ENCODE results near the gene SOX6.

The SOX6 gene

GRCh38 chr11:16364254-16364653 lies 7.9 kb upstream of the SOX6 start:
- no peak for DNase-seq

GRCh38 chr11:16363706-16364105 lies 7.4 kb upstream of the SOX6 start:
- DNase-seq = no peak

DNA sequence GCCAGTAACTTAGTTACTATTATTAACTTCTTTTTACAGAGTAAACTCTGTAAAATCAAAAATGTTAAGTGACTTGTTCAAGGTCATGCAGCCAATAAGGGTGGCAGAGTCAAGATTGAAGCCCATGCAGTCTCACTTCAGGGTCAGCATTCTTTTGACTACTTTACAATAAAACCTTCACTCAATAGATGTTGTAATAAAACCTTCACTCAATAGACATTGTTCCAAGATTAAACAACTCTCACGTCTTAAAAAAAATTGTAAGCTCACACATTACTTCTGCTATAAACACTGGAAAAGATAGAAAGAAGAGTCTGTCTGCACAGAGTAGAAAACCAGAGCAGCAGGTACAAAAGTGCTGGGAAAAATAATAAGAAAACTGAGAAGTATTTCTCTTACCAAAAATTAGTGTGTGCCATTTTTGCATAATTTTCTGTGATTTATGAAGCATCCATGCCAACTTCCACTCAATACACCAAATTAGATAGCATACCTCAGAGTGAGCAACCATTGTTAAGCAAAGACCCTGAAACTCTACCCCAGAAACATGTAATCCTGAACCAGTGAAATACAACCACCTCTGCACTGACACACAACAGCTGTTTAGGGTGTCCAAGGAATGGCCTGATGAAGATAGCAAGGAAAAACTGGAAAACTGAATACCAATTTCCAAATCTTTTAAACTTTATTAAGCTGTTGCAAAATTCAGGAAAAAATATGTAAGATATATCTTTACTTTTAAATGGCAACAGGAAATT lies 4.9 kb upstream of the SOX6 start:
- DNase-seq = no peak

DNA sequence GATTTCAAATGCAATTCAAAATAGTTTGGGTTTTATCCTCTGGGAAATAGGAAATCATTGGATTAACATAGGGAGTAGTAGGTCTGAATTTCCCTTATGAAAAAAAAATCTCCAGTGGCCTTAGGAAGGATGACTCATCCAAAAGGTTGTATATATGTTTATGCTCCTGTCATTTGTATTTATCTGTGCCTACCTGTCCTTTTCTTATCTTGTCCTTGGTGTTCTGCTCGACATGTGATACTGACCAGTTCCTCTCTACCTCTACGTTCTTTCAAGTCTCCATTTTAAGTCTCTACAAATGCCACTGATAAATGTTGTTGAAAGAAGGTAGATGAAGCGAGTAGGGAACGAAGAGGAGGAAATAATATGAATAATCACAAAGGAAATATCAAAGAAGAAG lies 3.0 kb upstream of the SOX6 start:
- no peak for DNase-seq

DNA sequence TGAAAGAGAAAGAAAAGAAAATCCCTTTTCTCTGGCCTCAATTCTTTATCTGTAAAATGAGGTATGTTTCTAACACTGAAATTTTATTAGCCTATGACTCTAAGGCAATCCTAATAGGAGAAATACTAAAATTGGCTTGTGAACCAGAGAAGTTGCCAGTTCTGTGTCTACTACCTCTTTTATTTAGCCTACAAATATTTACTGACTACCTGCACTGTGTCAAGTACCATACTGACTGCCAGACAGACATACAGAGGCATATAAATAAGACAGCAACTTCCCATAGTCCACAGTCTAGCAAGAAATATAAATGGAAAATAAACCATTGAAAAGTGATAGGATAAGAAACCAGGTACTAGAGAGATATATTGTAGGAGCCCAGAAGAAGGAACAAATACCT lies 2.4 kb upstream of the SOX6 start:
- no peak for DNase-seq

DNA sequence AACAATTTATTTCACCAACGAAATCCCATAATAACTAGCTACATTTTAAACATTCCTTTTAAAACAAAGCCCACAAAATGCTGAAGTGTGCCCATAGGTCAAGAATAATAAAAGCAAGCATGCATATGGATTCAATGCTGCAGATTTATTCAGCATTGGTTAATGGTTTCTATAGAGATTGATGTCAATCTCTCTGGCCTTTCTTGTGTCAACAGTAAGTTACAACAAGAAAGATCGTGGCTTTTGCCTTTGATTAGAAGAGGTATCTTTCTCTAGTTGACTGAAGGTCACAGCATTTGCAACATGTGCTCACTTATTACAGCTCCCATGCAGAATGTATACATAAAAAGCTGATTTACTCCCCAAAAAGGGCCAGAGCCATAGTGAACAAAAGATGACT lies 1.4 kb upstream of the SOX6 start:
- DNase-seq = no peak

DNA sequence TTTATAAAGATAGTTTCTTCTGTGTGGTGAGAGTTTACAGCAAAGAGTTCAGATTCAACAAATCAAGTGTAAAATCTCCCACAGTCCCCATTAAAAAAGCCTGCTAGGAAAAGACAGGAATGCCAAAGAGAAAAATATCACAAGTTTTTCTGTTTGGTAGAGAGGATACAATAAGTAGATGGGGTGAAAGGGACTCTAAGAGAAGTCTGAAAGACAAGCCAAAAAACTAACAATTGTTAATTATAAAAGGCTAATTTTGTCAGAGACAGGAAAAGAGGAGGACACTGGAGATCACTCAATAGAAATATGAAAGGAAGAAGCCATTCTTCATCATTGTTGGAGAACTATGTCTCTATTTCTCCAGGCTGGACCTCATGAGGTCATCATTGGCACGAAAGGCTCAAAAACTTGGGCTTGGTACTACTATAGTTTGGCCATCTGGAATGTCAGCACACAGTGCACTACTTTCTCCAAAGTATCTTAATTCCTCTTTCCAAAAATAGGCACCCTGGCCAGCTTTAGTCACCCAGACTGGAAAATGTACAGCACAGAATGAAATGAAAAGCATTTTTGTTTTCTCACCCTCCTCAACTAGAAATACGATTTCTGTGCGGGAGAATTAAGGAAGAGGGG lies 531 bp upstream of the SOX6 start:
- no peak for DNase-seq

DNA sequence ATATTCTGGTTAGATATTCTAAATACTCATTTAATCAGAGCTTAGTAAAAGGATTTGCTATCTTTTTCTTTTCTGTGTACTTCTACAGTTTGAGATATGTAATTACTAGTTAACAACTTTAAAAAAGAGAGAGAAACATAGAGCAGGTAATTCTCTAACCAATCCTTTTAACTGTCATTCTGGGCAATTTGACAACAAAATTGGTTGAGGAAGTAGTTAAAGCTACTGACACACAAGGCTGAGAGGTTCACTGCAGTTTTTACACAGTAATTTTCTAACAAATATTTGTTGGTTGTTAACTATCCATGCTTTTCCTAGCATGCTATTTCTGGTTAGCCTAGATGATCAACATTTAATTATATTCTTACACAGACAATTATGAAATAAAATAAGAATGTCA lies 3.6 kb downstream of the SOX6 start:
- no peak for DNase-seq

- DNase-seq = no peak
These were observed 6.2 kb downstream of the SOX6 start for GRCh38 chr11:16350125-16350524.

GRCh38 chr11:16347928-16348685 lies 8.2 kb downstream of the SOX6 start:
- DNase-seq = no peak

- no peak for DNase-seq
These were observed 9.4 kb downstream of the SOX6 start for GRCh38 chr11:16346975-16347374.

DNA sequence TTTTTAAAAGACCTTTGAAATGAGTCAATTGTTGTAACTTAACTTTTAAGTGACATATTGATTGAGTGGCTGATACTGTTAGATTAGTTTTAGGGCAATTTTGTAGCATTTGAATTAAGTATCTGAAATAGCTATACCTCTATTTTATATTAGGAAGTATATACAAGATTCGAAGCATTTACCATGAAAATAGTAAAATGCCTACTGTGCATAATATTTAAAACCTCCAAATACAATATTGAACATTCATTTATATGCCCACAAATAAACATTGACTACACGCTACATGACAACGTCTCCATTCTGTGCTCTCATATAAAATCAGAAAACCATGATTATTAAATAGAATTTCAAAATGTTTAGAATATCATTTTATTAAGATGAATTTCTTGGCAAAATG lies 14.5 kb downstream of the SOX6 start:
- no peak for DNase-seq

- DNase-seq = no peak
These were observed 18.0 kb downstream of the SOX6 start for GRCh38 chr11:16338393-16338792.

DNA sequence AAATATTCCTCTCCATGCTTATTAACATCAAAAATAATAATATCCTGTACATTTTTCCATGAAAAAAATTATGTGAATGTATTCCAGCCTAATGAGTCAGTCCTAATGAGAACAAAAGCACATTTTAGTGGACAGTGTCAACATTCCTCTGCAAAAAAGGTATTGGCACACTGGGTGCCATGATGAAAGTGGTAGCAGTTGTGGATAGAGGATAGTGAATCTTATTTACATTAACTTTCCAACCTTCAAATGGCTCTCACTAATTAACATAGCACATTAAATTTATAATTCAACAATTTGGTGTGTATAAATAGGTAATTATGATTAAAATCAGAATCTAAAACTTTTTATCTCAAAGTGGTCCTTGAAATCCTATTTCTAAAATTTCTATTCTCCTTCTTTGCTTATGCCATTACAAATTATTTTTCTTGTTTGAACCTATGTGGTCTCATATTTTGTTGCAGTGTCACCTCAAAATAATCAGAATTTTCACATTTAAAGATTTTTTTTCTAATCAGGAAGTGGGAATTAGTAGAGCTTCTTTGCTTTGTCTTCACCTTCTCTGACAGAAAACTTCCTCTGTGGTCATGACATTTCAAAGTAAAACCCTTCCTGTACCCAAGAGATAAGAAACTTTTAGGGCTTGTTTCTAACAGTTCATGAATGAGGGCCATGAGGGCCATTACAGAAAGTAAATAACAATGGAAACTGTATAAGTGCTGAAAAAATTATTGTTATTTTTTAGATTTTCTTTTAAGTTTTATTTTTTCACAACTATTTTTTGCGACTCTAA lies 18.7 kb downstream of the SOX6 start:
- DNase-seq = no peak

- no peak for DNase-seq
These were observed 19.6 kb downstream of the SOX6 start for GRCh38 chr11:16336721-16337120.

DNA sequence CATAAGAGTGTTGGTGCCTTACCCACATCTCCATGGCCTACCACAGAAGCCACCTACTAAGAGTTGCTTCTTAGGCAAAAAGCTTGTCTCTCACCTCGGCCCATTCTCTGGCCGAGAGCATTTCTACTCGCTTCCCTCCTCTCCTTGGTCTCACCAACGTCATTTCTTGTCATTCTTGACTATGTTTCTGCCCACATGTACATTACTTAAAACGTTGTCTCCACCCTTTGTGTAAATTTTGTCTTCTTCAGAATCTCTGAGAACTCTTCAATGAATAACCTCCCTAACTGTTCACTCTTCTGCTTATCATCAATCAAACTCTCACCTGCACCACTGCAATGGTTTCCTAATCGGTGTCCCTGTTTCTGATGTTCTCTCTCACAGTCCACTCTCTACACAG lies 20.1 kb downstream of the SOX6 start:
- DNase-seq = no peak

DNA sequence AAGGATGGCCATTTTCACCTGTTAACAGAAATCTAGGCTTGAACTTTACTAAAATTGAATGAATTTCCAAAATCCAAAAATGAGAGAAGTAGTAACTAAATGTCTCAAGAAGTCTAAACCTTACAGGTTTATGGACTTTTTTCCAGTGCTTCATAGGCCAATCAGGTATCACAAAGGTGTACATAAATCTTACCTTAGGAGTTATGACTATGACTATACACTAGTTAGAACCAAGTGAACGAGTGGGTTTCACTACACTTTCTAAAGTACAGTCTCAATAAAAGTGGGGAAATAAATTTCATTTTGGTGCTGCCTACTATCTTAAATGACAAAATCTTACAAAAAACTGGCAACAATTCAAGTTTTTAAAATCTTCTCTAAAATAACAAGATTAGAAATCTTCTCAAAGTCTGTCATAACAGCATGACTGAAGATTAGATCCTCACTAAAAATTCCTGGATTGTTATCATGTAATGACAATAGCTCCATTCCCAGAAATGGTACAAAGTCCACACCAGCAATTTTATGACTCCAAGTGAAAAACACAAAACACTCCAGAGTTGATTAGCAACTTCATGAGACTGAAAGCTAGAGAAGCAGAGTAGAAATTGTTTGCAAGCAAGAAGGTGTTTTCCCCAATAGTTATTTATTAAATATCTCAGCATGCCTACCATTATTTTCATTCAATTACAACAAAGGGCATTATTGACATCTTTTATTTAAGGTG lies 20.9 kb downstream of the SOX6 start:
- DNase-seq = no peak

- no peak for DNase-seq
These were observed 29.6 kb downstream of the SOX6 start for GRCh38 chr11:16326679-16327297.

- no peak for DNase-seq
These were observed 34.2 kb downstream of the SOX6 start for GRCh38 chr11:16322190-16322589.

DNA sequence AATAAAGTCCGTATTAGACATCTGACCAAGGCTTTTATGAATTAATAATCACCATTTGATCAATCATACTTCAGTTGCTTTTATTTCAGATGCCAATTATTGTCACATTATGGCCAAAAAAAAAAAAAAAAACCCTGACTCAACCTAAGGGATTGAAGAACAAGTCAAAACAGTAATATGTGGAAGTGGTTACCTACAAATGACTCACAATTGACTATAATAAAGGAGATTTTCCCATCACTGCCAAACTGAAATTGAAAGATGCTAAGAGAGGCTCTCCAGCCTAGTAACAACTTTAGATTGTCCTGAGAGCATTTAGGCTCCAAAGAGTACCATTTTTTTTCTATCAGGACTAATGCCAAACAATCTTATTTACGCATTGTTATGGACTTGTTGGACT lies 35.2 kb downstream of the SOX6 start:
- no peak for DNase-seq

- DNase-seq = no peak
These were observed 38.0 kb downstream of the SOX6 start for GRCh38 chr11:16318320-16318719.

- DNase-seq = no peak
These were observed 38.6 kb downstream of the SOX6 start for GRCh38 chr11:16317712-16318111.
